KMS-11 (cell line): ENCODE measurements around the gene CNTN5.

ENCODE experiments used
- H2AFZ ChIP-seq: fragments of 200-600 bp; sonication (generic); 2 replicates; pipeline ENCODE4 v1.6.1; 2016; ENCODE audit warnings: antibody characterized with exemption, mixed run types, low read depth
- H3K27ac ChIP-seq: fragments of 200-600 bp; sonication (generic); 2 replicates; pipeline ENCODE4 v1.6.1; 2016; ENCODE audit warnings: mild to moderate bottlenecking, mixed run types
- H3K27me3 ChIP-seq: fragments of 200-600 bp; sonication (generic); 2 replicates; pipeline ENCODE4 v1.6.1; 2017; ENCODE audit warnings: mild to moderate bottlenecking, low read depth, mixed run types, moderate library complexity; ENCODE audit not compliant: insufficient read depth
- H3K36me3 ChIP-seq: fragments of 200-600 bp; sonication (generic); 2 replicates; pipeline ENCODE4 v1.6.1; 2017; ENCODE audit warnings: mild to moderate bottlenecking, mixed run types; ENCODE audit not compliant: insufficient read depth
- H3K4me1 ChIP-seq: fragments of 200-600 bp; sonication (generic); 2 replicates; pipeline ENCODE4 v1.6.1; 2016; ENCODE audit warnings: mild to moderate bottlenecking, low read depth, mixed run types; ENCODE audit not compliant: poor library complexity, severe bottlenecking
- H3K4me2 ChIP-seq: fragments of 200-600 bp; sonication (generic); 2 replicates; pipeline ENCODE4 v1.7.0; 2016; ENCODE audit warnings: mild to moderate bottlenecking, mixed run types
- H3K4me3 ChIP-seq: fragments of 200-600 bp; sonication (generic); IDR thresholded peaks from 2 replicates; pipeline ENCODE4 v1.6.1; 2017; ENCODE audit warnings: low read depth, low read length, mixed read lengths; ENCODE audit not compliant: insufficient read depth
- H3K79me2 ChIP-seq: fragments of 200-600 bp; sonication (generic); 2 replicates; pipeline ENCODE4 v1.6.1; 2016; ENCODE audit warnings: low read depth, mixed run types; ENCODE audit not compliant: insufficient read depth
- H3K9ac ChIP-seq: fragments of 200-600 bp; sonication (generic); 2 replicates; pipeline ENCODE4 v1.6.1; 2016; ENCODE audit warnings: mild to moderate bottlenecking, mixed run types
- H4K20me1 ChIP-seq: fragments of 200-600 bp; sonication (generic); 2 replicates; pipeline ENCODE4 v1.6.1; 2016; ENCODE audit warnings: mild to moderate bottlenecking, mixed run types; ENCODE audit not compliant: insufficient read depth
- TF ChIP-seq, protein P1 (sequence below): fragments of 200-600 bp; sonication (generic); conservative IDR thresholded peaks from 2 replicates; pipeline ENCODE4 v1.6.1; 2017; ENCODE audit warnings: low read depth, mild to moderate bottlenecking, antibody characterized with exemption, low read length, moderate library complexity, mixed read lengths

Gene CNTN5

GRCh38 chr11:99812516-99812915 lies 791.8 kb downstream of the CNTN5 start:
- Histone ChIP-seq H3K79me2 (no peaks in the 10 kb centered on the region), H3K4me3 (no peak overlapping the region), H4K20me1 (no peaks in the 10 kb centered on the region), H2AFZ (no peak overlapping the region), H3K4me1 (no peaks in the 10 kb centered on the region), H3K27me3 (no peaks in the 10 kb centered on the region), H3K4me2 (no peak overlapping the region), H3K36me3 (no peaks in the 10 kb centered on the region), H3K27ac (no peak overlapping the region), H3K9ac (no peak overlapping the region)
- TF ChIP-seq, protein P1, sequence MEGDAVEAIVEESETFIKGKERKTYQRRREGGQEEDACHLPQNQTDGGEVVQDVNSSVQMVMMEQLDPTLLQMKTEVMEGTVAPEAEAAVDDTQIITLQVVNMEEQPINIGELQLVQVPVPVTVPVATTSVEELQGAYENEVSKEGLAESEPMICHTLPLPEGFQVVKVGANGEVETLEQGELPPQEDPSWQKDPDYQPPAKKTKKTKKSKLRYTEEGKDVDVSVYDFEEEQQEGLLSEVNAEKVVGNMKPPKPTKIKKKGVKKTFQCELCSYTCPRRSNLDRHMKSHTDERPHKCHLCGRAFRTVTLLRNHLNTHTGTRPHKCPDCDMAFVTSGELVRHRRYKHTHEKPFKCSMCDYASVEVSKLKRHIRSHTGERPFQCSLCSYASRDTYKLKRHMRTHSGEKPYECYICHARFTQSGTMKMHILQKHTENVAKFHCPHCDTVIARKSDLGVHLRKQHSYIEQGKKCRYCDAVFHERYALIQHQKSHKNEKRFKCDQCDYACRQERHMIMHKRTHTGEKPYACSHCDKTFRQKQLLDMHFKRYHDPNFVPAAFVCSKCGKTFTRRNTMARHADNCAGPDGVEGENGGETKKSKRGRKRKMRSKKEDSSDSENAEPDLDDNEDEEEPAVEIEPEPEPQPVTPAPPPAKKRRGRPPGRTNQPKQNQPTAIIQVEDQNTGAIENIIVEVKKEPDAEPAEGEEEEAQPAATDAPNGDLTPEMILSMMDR, result no peak

DNA sequence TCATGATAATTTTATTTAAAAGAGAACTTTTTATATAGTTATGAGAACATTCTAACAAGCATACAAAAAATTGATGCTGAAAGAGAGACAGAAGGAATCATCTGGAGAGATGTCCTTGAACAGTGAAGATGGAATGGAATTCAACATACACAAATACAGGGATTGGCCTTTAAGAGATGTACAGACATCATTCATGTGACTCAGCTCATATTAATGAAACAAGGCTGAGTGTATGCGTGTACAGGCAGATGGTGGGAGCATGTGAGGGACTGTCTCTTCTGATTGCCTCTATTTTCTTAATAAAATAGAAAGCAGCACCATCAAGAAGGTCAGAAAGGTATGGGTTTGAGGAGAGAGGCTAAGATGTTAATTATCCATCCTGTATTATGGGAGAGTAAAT lies 793.3 kb downstream of the CNTN5 start:
- Histone ChIP-seq H4K20me1 (no peaks in the 10 kb centered on the region), H3K36me3 (no peaks in the 10 kb centered on the region), H3K27ac (no peak overlapping the region), H3K4me3 (no peak overlapping the region), H3K27me3 (no peaks in the 10 kb centered on the region), H3K4me1 (no peaks in the 10 kb centered on the region), H3K79me2 (no peaks in the 10 kb centered on the region), H2AFZ (no peak overlapping the region), H3K4me2 (no peak overlapping the region), H3K9ac (no peak overlapping the region)
- TF ChIP-seq, protein P1, result no peak

DNA sequence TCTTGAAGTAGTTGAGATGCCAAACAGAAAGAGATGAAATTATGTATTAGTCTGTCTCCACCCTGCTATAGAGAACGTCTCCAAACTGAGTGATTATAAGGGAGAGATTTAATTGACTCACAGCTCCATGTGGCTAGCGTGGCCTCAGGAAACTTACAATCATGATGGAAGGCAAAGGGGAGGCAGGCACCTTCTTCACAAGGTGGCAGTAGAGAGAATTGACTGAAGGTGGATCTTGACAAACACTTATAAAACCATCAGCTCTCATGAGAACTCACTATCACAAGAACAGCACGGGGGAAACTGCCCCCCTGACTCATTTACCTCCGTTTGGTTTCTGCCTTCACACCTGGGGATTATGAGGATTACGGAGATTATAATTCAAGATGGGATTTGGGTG lies 794.0 kb downstream of the CNTN5 start:
- no peak overlapping the region for H2AFZ ChIP-seq
- no peak overlapping the region for H3K4me3 ChIP-seq
- H3K4me1 ChIP-seq, result no peaks in the 10 kb centered on the region
- no peak overlapping the region for H3K9ac ChIP-seq
- TF ChIP-seq, protein P1, result no peak
- no peaks in the 10 kb centered on the region for H3K27me3 ChIP-seq
- H3K36me3 ChIP-seq, result no peaks in the 10 kb centered on the region
- no peak overlapping the region for H3K4me2 ChIP-seq
- H3K79me2 ChIP-seq, result no peaks in the 10 kb centered on the region
- H3K27ac ChIP-seq, result no peak overlapping the region
- H4K20me1 ChIP-seq, result no peaks in the 10 kb centered on the region

GRCh38 chr11:99818991-99819390 lies 798.2 kb downstream of the CNTN5 start:
- Histone ChIP-seq H3K4me3 (no peak overlapping the region), H3K9ac (no peak overlapping the region), H3K4me2 (no peak overlapping the region), H4K20me1 (no peaks in the 10 kb centered on the region), H2AFZ (no peak overlapping the region), H3K79me2 (no peaks in the 10 kb centered on the region), H3K36me3 (no peaks in the 10 kb centered on the region), H3K27me3 (no peaks in the 10 kb centered on the region), H3K27ac (no peak overlapping the region), H3K4me1 (no peaks in the 10 kb centered on the region)
- TF ChIP-seq, protein P1, result no peak
